Neural cell (in vitro differentiated cells): Measurements from ENCODE around the gene WWC1.

Experiments used
- EP300 ChIP-seq: fragments of 450-650 bp; conservative IDR thresholded peaks from 2 replicates; pipeline ENCODE4 v1.6.1; 2014; ENCODE audit warnings: antibody characterized with exemption, mild to moderate bottlenecking, moderate library complexity; ENCODE audit not compliant: poor library complexity, severe bottlenecking
- EZH2 ChIP-seq: fragments of 200-600, 300-800 bp; shearing (Covaris generic), sonication (generic); IDR thresholded peaks from 2 replicates; pipeline ENCODE4 v1.6.1; 2014; ENCODE audit warnings: antibody characterized with exemption, low read length, borderline replicate concordance, mild to moderate bottlenecking; ENCODE audit not compliant: insufficient read depth, poor library complexity, severe bottlenecking
- MXI1 ChIP-seq: fragments of 450-650 bp; conservative IDR thresholded peaks from 2 replicates; pipeline ENCODE4 v1.6.1; 2014; ENCODE audit warnings: antibody characterized with exemption, mild to moderate bottlenecking; ENCODE audit not compliant: poor library complexity, severe bottlenecking
- POLR2AphosphoS5 ChIP-seq: IDR thresholded peaks from 2 replicates; pipeline ENCODE4 v1.6.1; 2012
- RAD21 ChIP-seq: fragments of 450-650 bp; conservative IDR thresholded peaks from 2 replicates; pipeline ENCODE4 v1.6.1; 2014; ENCODE audit warnings: antibody characterized with exemption, mild to moderate bottlenecking, moderate library complexity
- SMC3 ChIP-seq: fragments of 450-650 bp; conservative IDR thresholded peaks from 2 replicates; pipeline ENCODE4 v1.6.1; 2014; ENCODE audit warnings: antibody characterized with exemption, mild to moderate bottlenecking, moderate library complexity; ENCODE audit not compliant: poor library complexity
- TAF1 ChIP-seq: IDR thresholded peaks from 2 replicates; pipeline ENCODE4 v1.6.1; 2012; ENCODE audit warnings: low read depth
- TF ChIP-seq, protein P1 (sequence below): fragments of 450-650 bp; IDR thresholded peaks from 2 replicates; pipeline ENCODE4 v1.5.1; 2014; ENCODE audit warnings: antibody characterized with exemption, mild to moderate bottlenecking, moderate library complexity; ENCODE audit not compliant: poor library complexity, severe bottlenecking
- TF ChIP-seq, protein P2 (sequence below): IDR thresholded peaks from 2 replicates; pipeline ENCODE4 v1.6.1; 2012; ENCODE audit warnings: borderline replicate concordance

DNA sequence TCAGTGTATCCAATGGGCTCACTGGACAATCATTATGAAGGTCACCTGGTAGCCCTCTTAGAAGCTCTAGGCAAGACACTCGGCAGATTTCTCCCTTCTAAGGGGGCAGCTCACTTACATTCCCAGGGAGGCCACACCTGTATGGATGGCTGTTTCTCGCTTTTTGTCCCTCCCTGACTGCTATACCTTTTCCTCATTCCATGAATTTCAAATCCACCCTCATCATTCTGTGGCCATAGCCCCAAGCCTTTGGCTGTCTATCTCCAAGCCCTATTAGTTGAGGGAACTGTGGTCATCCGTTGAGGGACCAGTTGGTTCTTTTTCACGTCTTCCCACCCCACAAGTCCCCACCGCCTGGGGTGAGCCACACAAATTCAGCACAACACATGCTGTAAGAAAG lies 109.8 kb downstream of the WWC1 start:
- TF ChIP-seq, protein P1, sequence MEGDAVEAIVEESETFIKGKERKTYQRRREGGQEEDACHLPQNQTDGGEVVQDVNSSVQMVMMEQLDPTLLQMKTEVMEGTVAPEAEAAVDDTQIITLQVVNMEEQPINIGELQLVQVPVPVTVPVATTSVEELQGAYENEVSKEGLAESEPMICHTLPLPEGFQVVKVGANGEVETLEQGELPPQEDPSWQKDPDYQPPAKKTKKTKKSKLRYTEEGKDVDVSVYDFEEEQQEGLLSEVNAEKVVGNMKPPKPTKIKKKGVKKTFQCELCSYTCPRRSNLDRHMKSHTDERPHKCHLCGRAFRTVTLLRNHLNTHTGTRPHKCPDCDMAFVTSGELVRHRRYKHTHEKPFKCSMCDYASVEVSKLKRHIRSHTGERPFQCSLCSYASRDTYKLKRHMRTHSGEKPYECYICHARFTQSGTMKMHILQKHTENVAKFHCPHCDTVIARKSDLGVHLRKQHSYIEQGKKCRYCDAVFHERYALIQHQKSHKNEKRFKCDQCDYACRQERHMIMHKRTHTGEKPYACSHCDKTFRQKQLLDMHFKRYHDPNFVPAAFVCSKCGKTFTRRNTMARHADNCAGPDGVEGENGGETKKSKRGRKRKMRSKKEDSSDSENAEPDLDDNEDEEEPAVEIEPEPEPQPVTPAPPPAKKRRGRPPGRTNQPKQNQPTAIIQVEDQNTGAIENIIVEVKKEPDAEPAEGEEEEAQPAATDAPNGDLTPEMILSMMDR, result no peak
- TF ChIP-seq EP300 (no peak), POLR2AphosphoS5 (no peak), EZH2 (no peak), RAD21 (no peak), TAF1 (no peak), SMC3 (no peak), MXI1 (no peak)
- TF ChIP-seq, protein P2, sequence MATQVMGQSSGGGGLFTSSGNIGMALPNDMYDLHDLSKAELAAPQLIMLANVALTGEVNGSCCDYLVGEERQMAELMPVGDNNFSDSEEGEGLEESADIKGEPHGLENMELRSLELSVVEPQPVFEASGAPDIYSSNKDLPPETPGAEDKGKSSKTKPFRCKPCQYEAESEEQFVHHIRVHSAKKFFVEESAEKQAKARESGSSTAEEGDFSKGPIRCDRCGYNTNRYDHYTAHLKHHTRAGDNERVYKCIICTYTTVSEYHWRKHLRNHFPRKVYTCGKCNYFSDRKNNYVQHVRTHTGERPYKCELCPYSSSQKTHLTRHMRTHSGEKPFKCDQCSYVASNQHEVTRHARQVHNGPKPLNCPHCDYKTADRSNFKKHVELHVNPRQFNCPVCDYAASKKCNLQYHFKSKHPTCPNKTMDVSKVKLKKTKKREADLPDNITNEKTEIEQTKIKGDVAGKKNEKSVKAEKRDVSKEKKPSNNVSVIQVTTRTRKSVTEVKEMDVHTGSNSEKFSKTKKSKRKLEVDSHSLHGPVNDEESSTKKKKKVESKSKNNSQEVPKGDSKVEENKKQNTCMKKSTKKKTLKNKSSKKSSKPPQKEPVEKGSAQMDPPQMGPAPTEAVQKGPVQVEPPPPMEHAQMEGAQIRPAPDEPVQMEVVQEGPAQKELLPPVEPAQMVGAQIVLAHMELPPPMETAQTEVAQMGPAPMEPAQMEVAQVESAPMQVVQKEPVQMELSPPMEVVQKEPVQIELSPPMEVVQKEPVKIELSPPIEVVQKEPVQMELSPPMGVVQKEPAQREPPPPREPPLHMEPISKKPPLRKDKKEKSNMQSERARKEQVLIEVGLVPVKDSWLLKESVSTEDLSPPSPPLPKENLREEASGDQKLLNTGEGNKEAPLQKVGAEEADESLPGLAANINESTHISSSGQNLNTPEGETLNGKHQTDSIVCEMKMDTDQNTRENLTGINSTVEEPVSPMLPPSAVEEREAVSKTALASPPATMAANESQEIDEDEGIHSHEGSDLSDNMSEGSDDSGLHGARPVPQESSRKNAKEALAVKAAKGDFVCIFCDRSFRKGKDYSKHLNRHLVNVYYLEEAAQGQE, result no peak
